GM18858 (cell line): ENCODE measurements around the gene FOXF2.

Experiments used
- ATAC-seq: cut with Tn5 transposase; IDR thresholded peaks from one replicate; pipeline ENCODE4 v1.9.1; 2021; ENCODE audit not compliant: unreplicated experiment

The FOXF2 gene

DNA sequence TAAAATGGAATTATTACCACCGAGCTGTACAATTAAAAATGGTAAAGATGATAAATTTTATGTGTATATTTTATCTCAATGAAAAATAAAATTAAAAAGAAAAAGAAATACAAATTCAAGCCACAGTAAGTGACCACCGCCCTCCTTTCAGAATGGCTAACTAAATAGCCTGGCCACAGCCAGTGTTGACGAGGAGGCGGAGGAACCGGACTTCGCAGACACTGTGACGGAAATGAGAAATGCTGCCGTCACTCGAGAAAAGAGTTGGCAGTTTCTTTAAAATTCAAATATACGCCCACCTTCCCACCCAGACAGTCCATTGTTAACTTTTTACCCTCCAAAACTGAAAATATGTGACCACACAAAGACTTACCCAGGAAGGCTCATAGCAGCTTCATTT, 50.0 kb downstream of the FOXF2 start:
- ATAC-seq, result no peak

DNA sequence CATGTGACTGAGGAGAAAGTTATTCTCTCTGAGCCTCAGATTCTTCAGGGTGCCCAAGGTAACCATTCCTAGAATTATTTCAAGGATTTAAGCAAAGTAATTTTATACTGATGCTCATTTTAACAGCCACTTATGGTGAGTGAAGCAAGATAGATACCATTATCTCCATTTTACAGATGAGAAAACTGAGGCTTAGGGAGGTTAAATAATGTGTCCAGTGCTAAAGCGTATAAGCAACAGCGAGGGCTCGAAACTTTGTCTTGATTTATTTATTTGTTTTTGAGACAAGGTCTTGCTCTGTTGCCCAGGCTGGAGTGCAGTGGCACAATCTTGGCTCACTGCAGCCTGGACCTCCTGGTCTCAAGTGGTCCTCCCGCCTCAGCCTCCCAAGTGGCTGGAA, 53.6 kb downstream of the FOXF2 start:
- no peak for ATAC-seq
